ENCODE measurements around the gene PECR.
"Not testable (repeated sequence)": the region's sequence is repeated elsewhere in the genome, so short reads cannot be mapped to it uniquely, and the experiment has no call there.

Gene PECR

DNA sequence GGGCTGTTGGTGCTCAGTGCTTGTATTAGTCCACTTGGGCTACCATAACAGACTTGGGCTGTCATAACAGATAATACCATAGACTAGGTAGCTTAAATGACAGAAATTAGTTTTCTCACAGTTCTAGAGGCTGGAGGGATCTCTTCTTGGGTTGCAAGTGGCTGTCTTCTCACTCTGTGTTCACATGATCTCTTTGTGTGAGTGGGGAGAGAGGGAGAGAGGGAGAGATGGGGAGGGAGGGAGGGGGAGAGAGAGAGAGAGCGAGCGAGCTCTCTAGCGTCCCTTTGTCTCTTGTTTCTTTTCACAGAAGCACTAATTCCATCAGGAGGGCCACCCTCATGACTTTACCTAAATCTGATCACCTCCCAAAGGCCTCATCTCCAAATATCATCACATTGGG lies 23.1 kb upstream of the PECR start:
- DNase-seq, result no peak

DNA sequence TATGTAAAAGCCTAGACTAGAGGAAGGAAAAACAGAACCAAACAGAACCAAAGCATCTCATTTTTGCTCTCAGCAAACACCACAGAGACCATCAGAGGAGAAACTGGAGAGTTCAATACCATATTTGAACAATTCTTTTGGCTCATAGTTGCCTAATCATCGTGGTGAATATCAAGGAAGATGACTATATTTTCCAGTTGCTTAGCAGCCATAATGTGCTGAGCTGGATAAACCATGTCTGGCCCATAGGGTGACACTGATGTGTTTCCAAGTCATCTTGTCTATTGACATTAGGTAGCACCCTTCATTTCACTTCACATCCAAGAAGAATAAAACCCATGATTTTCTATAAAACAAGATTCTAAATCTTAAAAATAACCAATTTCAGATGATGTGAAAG lies 21.6 kb upstream of the PECR start:
- no peak for DNase-seq

DNA sequence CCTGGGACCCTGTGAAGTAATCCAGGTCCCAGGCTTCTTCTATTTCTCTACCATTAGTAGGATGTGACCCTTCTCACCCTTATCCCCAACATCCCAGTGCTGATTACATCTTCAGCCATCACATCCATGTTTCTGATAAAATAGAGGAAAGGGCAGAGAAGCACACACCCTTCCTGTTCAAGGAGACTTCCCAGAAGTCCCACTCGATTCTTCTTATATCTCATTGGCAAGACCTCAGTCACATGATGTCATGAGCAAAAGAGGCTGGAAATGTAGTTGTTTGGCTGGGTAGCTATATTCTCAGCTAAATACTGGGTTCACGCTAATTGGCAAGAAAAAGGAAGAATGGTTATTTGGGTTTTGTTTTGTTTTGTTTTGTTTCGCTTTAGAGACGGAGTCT lies 19.5 kb upstream of the PECR start:
- DNase-seq, result no peak

DNA sequence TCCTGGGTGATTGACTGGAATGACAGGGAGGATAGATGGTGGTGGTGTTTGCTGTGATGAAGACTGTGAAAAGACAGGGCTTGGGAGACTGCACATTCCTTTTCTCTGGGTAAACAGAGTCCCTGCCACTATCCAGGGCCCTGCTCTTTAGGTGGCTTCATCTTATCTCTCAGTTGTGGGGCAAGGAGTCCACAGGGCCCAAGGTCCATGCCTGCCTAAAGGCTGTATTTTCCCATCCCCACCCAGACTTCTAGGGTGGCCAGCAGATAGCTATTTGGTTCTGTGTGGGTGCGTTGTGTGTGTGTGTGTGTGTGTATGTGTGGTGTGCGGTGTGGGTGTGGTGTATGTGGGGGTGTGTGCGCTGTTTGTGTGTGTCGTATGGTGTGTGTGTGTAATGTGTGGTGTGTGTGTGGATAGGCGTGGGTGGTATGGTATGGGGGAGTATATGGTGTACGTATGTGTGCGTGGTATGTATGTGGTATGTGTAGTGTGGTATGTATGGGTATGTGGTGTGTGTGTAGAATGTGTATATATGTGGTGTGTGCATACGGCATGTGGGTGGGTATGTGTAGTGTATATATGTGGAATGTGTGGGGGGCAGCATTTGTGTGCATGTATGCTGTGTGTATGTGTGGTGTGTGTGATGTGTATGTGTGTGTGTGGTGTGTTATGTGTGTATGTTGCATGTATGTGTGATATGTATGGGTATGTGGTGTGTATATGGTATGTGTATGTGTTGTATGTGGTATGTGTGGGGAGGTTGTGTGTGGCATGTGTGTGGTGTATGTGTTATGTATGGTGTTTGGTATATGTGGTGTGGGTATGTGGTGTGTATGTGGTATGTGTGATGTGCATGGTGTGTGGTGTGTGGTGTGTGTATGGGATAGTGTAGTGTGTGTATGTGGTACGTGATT lies 17.1 kb upstream of the PECR start:
- no peak for DNase-seq

DNA sequence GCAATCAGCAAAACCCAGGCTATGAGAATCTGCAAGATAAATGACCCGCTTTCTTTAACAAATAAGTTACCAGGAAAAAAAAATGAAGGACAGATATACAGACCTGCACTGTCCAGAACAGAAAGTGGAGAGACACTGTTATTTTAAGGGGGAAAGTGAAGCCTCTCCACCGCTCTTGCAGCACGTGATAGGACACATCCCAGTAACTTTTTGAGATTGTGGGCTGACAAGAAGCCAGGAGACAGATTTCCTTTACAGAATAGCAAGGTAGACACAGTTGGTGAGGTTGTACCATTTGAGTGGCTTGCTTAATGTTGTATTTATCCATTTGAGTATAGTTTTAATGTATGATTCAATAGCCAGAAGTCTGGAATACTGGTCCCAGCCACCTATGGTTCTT lies 13.1 kb upstream of the PECR start:
- no peak for DNase-seq

DNA sequence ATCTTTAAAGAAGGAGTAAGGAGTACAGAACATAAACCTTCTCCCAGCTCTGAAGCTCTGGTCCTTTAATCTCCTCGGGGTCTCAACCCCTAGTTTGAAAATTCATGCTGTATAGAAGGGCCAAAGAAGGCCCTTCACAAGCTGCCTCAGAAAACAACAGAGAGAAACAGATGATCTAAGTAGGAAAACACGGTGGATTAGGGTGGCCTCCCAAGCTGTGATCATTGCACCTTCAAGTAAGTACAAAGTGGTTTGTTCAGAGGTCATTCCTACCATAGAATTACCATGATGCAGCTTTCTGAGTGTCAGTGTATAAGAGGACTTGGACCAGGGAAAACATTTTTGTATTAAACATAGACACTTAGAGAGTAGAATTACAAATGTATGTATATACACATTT lies 11.0 kb upstream of the PECR start:
- DNase-seq, result no peak

DNA sequence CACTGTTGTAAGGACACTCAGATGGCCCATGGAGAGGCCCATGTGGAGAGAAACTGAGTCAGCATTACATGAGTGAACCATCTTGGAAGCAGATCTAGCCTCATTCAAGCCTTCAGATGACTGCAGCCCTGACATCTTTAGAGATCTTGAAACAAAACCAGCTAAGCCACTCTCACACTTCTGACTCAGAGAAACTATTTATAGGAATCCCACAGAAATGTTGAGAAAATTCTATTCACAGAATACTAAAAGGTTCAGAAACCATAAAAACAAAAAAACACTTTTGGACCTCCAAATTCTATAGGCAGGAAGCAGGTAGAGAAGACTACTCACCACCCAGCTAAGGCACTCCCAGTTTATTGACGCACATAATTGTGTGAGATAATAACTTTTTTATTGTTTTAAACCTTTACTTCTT lies 8.8 kb upstream of the PECR start:
- DNase-seq, result peak; percentile 39

DNA sequence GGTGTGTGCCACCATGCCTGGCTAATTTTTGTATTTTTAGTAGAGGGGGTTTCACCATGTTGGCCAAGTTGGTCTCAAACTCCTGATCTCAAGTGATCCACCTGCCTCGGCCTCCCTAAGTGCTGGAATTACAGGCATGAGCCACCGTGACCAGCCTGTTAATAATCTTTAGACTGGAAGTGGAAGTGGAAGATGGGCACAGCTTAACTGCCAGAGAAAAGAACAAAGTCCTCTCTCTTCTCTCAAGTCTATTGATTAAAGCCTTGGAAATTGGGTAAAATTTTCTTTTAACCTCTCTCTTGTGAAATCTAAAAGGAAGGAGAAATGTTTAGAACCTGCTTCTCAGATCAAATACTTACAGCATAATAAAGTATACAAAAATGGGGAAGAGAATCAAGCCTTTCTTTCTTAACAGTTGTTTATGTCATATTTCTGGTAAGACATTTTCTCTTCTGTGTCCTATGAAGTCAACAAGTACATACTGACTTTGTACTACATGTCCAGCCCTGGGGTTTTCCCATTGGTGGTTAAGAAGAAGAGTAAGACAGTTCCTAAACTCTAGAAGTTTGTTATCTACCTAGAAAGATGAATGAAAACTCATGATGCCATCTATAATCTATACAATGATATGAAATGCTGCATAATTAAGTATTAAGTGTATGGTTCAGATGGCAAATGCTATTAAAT lies 4.7 kb upstream of the PECR start:
- DNase-seq, result no peak

DNA sequence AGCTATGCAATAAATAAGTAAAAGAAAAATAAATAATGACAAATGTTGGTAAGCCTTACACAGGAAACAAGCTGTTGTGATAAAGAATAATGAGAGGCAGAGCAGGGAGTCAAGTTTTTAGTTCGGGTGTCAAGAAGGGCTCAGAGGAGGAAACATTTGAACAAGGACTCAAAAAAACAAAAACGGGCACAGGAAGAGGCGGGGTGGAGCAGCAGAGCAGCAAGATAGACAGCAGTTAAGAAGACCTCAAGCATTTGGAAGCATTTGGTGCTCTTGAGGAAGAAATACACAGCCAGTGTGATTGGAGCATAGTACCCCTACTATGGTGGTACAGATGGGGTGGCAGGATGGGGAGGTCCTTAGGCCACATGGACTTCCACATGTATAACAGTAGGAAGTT lies 2.9 kb upstream of the PECR start:
- DNase-seq, result no peak

DNA sequence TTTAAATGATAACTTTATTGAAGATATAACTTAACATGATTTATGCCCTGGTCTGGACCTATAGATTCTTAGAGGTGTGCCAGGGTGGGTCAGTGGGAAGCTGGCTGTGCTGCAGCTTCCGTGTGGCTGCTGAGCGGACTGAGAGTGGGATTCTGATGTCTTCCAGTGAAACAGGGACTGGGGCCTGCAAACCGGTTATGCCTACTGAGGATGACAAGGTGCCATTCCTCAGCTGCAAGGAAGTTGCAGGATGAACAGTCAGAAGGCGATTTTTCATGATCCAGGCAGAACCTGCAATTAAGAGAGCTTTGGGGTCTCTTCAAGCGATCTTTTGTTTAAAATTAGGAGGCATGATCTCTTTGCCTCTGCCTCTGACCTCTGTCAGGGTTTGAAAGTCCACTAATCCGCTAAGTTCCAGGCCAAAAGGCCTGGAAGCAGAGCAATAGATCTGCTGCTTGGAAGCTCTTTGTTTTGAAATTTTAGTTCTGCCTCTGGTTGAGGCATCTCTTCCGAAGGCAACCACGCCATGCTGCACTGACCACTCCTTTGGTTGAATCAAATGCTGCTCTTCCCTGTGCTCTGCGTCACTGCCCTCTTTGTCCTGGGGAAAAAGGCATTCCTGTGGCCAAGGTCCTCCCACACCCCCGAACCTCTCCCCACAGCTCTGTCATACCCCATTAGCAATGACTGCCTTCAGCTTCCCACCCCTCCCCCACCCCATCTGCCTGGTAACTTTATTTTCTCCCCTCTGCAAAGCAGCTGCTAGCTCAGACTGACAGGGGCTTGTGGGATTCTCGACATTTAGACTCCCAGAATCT lies 2.1 kb upstream of the PECR start:
- peak; percentile 66 for DNase-seq

DNA sequence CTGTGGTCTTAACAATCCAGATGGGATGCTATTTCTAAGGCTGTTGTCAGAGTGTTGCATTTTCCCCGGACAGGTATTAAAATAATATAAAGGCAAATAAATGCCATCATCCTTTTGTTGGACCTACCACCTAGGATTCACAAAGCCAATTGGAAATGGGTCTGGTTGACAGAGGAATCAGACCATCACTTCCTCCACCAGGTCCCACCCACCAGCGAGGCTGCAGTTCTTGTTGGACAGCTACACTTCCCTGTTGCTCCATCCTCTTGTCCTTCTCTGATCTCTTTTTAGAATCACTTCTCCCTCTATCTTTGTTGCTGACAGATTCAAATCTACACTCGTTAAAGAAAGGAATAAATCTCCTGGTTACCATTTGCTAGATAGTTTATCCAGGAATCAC lies 1.2 kb upstream of the PECR start:
- DNase-seq, result no peak

DNA sequence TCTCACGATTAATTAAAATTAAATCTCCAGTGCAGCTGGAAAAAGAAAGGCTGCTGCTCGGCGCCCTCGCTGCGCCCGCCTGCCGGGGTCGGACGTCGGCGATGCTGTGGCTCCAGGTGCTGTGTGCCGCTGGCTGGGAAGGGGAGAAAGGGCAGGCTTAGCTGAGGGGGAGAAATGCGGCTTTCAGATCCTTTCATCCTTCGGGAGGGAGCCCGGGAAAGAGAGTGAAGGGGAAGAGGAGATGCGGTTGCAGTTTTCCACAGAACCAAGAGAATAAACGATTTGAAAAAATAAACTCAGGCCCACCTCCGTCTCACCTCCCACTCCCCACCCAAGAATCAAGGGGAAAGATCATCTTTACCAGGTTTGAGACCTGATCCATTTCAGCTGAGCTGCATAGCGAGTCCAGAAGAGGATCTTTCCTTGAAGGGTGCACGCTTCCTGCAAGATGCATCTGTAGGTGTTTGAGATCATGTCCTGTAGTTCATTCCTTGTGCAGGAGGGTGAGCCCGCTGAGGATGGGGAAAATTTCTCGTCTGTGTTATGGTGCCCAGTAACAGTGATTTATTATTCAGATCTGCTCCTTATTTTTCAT lies 605 bp upstream of the PECR start:
- no peak for DNase-seq

DNA sequence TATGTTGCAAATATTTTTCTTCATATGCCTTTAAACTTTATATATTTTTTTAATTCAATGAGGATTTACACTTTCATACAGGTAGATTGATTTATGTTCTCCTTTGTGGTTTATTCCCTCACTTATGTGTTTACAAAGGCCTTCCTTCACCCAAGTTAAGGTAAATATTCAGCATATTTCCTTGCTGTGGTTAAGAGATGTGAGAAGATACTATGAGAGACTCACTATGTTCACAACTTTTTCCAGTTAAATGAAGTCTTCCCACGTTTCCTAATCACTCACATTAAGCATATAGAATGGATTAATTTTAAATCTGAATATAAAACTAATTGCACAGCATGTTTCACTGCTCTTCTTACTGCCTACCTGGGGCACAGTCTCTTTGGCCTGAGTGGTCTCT lies 597 bp downstream of the PECR start:
- DNase-seq, result no peak

DNA sequence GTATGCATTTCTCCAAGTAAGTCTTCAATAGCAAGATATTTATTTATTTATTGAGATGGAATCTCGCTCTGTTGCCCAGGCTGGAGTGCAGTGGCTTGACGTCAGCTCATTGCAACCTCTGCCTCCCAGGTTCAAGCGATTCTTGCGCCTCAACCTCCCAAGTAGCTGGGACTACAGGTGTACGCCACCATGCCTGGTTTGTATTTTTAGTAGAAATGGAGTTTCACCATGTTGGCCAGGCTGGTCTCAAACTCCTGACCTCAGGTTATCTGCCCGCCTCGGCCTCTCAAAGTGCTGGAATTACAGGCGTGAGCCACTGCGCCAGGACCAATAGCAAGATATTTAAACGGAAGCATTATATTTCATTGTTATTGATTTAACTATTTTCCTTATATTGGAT lies 1.6 kb downstream of the PECR start:
- not testable (repeated sequence) for DNase-seq

DNA sequence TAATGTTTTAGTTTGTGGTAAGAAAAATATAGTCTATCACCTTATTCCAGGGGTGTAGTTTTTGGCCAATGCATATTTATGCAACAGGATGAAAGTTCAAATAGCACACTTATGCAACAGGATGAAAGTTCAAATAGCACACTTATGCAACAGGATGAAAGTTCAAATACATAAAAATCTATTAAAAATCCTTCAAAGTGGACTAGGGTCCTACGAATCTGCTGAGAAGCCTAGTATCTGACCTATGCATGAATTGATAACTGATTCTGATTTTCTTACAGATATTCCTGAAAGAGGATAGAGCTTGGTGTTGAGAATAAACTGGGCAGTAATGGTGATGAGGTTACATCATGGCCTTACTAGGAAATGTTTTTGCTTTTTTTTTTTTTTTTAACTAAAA lies 2.8 kb downstream of the PECR start:
- DNase-seq, result no peak

DNA sequence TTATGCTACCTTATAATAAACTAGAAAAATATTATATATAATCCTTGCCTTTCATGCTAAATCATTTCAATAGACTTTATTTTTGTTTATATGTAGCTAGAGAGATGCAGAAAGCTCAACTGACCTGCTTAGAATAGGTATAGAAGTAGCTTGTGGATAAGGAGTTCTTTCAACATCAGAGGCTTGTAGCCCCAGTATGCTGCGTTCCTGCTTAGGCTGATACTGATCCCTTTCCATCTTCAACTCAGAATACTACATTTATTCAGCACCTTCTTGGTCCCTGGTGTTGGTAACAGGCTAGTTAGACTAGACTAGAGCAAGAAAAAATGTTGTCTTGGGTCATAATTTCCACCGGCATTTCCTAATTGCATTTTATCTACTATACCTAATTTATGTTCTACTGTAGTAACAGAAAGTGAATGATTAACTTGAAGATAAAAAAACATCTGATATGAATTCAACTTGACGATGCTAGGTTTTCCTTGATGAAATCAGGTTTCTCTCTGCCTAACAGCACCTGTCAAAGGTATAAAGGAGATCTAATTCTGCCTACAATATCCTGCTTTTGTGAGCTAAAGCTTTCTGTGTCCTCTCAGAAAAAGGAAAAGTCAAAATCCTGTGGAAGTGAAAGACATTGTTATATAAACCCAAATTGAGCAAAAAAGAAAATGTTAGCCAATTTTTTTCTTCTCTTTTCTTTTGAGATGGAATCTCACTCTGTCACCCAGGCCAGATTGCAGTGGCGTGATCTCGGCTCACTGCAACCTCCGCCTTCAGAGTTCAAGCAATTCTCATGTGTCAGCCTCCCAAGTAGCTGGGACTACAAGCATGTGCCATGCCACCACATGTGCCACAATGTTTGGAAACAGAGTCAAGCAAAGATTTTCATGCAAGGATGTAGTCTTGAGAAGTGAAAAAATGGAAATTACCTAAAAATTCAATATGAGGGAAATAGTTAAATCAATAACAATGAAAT lies 5.8 kb downstream of the PECR start:
- no peak for DNase-seq

DNA sequence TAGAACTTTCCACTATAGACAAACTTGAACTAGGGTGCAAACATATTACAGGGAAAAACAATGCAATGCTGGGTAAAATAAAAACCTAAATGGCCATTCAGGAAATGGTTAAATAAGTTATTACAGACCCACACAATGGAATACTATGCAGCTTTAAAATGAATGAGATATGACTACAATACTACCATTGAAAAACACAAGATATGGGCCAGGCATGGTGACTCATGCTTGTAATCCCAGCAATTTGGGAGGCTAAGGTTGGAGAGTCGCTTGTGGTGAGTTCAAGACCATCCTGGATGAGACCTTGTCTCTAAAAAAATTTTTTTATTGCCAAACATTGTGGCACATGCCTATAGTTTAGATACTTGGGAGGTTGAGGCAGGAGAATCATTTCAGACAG lies 6.8 kb downstream of the PECR start:
- no peak for DNase-seq

DNA sequence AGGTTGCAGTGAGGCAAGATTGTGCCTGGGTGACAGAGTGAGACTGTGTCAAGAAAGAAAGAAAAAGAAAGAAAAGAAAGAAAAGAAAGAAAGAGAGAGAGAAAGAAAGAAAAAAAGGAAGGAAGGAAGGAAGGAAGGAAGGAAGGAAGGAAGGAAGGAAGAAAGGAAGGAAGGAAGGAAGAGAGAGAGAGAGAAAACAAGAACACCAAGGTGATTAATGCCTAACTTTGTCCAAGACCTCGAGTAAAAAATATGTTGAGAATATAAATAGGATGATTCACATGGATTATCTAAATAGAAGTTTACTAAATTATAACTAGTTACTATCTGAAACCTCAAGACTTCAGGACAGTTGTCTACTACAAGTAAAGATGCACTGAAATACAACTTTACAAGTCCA lies 7.2 kb downstream of the PECR start:
- no peak for DNase-seq

DNA sequence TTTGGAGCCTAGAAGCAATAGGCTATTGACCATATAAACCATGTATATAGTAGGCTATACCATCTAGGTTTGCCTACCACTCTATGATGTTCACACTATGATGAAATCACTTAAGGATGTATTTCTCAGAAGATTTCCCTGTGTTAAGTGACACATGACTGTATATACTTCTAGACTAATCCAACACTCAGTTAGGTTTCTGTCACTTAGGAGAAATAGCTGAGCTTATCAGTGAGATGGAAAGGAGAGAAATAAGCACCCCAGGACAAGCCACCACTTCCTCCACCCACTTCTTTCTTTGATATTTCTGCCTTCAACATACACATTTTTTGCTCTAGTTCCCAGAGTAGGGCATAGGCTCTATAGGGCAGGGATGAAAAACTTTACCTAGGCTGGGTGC lies 7.8 kb downstream of the PECR start:
- DNase-seq, result no peak

DNA sequence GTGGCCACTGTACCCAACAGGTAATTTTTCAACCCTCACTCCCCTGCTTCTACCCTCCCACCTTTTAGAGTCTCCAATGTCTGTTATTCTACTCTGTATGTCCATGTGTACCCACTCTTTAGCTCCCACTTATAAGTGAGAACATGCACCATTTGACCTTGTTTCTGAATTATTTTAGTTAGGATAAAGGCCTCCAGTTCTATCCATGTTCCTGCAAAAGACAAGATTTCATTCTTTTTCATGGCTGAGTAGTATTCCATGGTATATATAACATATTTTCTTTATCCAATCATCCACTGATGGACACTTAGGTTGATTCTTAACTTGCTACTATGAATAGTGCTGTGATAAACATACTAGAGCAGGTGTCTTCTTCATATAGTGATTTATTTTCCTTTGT lies 9.1 kb downstream of the PECR start:
- DNase-seq, result no peak

DNA sequence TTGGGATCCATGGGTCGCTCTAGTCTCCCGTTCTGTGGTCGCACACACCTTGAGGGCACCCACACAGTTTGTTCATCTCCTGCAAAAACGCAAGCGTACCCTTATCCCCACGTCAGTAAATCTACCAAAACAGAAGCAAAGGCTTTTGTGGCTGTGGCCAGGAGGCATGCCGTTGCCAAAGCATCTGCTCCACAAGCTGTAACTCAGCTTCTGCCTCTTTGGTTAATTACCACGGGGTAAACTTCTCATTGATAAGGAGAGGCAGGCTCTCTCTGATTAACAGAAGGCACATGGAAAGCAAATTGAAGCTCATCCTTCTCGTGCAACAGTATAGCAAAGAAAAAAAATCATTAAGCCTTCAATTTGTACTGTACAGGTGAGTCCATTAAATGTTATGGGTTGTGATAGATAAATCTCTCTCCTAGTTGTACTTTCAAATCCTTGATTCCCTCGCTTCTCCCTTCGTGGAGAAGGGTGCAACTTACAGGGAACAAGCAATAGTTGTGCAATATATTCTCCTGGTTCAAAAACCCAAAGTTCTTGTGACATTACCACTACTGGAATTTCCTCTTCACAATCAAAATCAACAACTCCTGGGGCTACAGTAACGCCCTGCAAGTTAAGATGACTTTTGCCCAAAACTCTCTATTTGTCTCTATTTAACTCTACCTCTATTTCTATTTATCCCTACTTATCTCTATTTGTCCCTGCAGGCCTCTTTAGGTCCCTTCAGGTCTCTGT lies 10.3 kb downstream of the PECR start:
- DNase-seq, result no peak

All from fibroblast of skin of scalp (primary cell).